ENCODE results near the gene CDH4. TPM values are rescaled to one million over a fixed set of nuclear protein-coding genes. Genes with fewer than 3 reads are reported as not detected.

The CDH4 gene
- total RNA-seq, 1 donor from 2014 or later: 39.7 TPM

DNA sequence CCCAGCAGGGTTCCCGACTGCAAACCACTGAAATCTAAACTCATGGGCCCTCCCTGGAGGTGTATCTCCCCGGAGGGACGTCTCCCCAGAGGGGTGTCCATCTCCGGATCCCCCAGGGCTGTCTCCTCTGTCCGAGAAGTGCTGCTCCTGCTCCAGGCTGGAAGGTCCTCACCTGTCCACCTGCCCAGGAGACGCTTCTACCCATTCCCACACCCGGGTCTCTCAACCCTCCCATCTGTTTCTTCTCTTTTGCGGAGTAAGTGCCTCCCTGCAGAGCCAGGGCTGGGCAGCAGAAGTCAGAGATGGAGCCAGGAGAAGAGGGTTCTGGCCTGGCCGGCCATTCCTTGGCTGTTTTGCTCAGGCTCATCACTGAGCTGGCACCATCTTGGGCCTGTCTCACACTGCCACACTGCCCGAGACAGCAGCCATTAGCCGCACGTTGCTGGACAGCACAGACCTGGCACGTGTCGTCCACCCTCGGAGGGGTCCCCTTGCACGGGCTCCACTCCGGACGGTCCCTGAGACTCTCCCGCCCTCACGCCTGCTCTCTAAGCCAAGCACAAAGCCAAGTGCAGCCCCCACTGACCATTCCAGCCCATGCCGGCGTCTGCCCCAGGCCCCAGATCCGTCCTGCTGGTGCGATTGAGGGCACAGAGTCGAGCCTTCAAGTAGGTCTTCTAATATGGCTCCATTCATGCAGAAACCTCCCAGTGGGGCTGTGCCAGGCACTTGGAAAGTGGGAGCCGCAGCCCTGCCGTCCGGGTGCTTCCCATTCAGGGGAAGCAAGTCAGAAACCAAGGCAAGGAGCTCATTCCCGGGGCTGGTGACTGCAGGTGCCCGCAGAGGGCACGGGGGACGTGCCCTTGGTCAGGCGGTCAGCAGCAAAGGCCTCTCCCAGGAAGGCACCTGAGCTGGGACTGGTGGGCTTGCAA is 445.9 kb downstream of the CDH4 start:
- TF ChIP-seq, protein P1, sequence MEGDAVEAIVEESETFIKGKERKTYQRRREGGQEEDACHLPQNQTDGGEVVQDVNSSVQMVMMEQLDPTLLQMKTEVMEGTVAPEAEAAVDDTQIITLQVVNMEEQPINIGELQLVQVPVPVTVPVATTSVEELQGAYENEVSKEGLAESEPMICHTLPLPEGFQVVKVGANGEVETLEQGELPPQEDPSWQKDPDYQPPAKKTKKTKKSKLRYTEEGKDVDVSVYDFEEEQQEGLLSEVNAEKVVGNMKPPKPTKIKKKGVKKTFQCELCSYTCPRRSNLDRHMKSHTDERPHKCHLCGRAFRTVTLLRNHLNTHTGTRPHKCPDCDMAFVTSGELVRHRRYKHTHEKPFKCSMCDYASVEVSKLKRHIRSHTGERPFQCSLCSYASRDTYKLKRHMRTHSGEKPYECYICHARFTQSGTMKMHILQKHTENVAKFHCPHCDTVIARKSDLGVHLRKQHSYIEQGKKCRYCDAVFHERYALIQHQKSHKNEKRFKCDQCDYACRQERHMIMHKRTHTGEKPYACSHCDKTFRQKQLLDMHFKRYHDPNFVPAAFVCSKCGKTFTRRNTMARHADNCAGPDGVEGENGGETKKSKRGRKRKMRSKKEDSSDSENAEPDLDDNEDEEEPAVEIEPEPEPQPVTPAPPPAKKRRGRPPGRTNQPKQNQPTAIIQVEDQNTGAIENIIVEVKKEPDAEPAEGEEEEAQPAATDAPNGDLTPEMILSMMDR (IDR thresholded peaks at IDR 0.05; ENCODE audit: insufficient read depth, low read length, poor library complexity, severe bottlenecking): no peak
- Histone ChIP-seq H3K27me3 (ENCODE audit: control insufficient read depth, insufficient read depth, low read length) (no peaks in the 10 kb centered on the region), H3K36me3 (ENCODE audit: control insufficient read depth, insufficient read depth, low read length) (no peaks in the 10 kb centered on the region), H3K4me3 (ENCODE audit: low read depth, low read length) (no peak overlapping the region)
- no peak for DNase-seq (ENCODE audit: low read depth)

DNA sequence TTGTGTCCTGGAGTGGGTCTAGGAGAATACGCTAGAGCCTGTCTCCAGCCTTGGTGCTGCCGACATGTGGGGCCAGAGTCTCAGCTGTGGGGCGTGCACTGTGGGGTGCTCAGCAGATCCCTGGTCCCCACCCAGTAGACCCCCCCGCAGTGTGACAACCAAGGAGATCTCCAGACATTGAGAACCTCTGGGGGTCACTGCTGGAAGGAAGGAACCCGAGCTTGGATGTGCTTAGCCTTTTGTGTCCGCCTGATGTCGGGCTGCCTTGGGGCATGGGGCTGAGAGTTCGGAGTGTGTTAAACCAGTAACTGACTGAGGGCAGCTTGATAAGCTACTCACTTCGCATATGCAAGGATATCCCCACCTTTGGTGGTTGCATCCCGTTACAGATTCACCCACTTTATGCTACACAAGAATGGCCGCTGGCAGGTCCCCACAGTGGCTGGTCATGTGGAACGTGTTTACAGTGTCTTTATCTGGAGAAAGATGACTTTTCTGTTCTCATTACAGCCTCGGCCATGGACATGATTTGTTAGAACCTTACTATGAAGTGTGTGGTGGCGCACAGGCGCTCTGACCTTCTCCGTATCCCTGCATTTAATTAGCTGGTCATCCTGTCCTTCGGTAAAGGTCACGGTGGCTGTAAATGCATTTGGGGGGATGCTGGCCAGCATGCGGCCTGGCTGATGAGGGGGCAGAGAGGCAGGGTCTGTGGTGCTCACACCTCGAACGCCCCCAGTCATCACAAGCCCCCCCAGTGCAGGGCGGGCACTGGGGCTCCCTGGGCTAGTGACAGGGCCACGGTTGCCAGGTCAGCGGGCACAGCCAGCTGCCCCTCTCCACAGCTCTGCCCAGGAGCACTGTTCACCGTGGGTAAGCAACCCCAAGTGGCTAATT is 446.8 kb downstream of the CDH4 start:
- TF ChIP-seq, protein P1 (IDR thresholded peaks at IDR 0.05; ENCODE audit: insufficient read depth, low read length, poor library complexity, severe bottlenecking): no peak
- no peak for DNase-seq (ENCODE audit: low read depth)

DNA sequence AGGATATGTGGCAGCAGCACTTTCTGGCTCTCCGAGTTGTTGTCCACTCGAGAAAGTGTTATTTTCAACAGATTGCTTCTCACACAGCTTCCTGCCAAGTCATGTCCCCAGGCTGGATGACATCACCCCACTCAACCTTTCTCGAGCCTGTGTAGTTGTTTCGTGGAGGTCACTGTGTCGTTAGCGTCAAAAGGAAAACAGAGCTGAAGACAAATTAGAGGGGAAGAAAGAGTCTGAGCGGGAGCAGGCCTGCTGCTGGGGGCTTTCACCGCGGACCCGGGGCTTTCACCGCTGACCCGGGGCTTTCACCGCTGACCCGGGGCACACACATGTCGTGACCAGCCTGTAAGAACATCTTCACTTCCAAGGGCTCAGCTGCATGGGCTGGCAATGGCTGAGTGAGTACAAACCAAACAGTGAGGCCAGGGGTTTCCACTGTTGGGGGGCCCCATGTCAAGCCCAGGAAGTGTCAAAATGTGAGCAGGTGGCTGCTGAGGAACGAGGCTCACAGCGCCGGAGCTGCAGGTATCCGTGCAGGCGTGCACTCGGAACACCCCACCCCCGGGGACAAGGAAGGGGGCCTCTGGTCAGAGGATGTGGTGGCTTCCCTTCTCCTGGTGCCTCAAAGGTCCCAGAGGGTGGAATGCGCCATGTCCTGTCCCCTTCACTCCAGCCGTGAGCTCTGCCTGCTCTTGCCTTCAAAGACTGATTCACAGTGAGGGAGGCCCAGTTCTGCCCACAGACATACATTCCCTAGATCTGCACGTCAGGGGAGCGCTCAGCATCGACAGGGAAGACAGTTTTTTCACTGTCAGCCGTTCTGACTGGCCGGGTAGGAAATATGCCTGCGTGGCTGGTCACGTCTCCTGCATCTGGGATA is 447.7 kb downstream of the CDH4 start:
- no peaks in the 10 kb centered on the region for H3K27me3 ChIP-seq (ENCODE audit: control insufficient read depth, insufficient read depth, low read length)

More for the DNA sequence above, 446.8 kb downstream of the CDH4 start:
- Histone ChIP-seq H3K4me3 (ENCODE audit: low read depth, low read length) (no peak overlapping the region), H3K36me3 (ENCODE audit: control insufficient read depth, insufficient read depth, low read length) (no peaks in the 10 kb centered on the region), H3K27me3 (ENCODE audit: control insufficient read depth, insufficient read depth, low read length) (no peaks in the 10 kb centered on the region)

DNA sequence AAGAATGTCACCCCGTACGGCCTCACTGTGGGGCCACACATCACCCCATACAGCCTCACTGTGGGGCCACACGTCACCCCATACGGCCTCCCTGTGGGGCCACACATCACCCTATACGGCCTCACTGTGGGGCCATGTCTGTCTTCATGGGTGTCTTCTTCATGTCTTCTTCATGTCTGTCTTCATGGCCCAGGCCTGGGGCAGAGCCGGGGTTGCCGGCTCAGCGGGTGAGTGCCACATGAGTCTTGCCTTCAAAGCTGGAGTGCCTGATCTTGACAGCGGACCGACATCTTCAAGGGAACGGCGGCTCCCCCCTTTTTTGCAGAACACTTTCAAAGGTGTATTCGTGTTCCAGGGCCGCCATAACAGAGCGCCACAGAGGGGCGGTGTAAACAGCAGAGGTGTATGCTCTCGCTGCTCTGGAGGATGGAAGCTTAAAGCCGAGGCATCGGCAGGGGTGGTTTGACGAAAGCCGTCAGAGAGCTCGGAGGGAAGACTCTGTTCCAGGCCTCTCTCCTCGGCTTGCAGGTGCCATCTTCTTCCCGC is 448.6 kb downstream of the CDH4 start:
- Histone ChIP-seq H3K27me3 (ENCODE audit: control insufficient read depth, insufficient read depth, low read length) (no peaks in the 10 kb centered on the region), H3K4me3 (ENCODE audit: low read depth, low read length) (no peak overlapping the region), H3K36me3 (ENCODE audit: control insufficient read depth, insufficient read depth, low read length) (no peaks in the 10 kb centered on the region)
- DNase-seq (ENCODE audit: low read depth): no peak
- TF ChIP-seq, protein P1 (IDR thresholded peaks at IDR 0.05; ENCODE audit: insufficient read depth, low read length, poor library complexity, severe bottlenecking): no peak

More for the DNA sequence above, 447.7 kb downstream of the CDH4 start:
- Histone ChIP-seq H3K4me3 (ENCODE audit: low read depth, low read length) (no peak overlapping the region), H3K36me3 (ENCODE audit: control insufficient read depth, insufficient read depth, low read length) (no peaks in the 10 kb centered on the region)
- TF ChIP-seq, protein P1 (IDR thresholded peaks at IDR 0.05; ENCODE audit: insufficient read depth, low read length, poor library complexity, severe bottlenecking): no peak
- no peak for DNase-seq (ENCODE audit: low read depth)

DNA sequence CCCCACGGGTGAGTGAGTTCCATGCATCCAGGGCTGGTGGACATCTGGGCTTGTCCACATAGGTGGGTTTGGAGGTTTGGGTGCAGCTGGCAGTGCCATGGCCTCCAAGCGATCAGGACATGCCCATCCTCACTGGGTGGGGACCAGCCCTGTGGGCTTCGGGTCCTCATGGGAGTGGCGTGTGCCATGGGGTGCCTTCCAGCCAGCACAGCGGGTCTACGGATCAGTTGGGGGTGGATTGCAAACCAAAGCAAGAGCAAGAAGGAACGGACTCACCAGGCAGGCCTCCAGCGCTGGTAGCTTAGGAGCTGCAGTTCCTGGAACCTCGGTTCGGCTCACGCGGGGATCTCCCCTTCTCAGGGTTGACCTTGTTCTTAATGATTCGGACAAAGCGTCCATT is 449.3 kb downstream of the CDH4 start:
- Histone ChIP-seq H3K4me3 (ENCODE audit: low read depth, low read length) (no peak overlapping the region), H3K36me3 (ENCODE audit: control insufficient read depth, insufficient read depth, low read length) (no peaks in the 10 kb centered on the region), H3K27me3 (ENCODE audit: control insufficient read depth, insufficient read depth, low read length) (no peaks in the 10 kb centered on the region)
- DNase-seq (ENCODE audit: low read depth): no peak
- TF ChIP-seq, protein P1 (IDR thresholded peaks at IDR 0.05; ENCODE audit: insufficient read depth, low read length, poor library complexity, severe bottlenecking): no peak
